Amygdala (tissue), 56 donors: ENCODE data around the gene NRIP1.

Experiments
- DNase-seq, 56 donors: peaks; one replicate each; lab custom pipeline; 2025; lab: John Stamatoyannopoulos, UW

The NRIP1 gene

GRCh38 chr21:14987370-14988170 lies 77.2 kb downstream of the NRIP1 start:
- DNase-seq: no peak

GRCh38 chr21:14985306-14985705 lies 79.5 kb downstream of the NRIP1 start:
- no peak for DNase-seq

GRCh38 chr21:14982336-14982735 lies 82.5 kb downstream of the NRIP1 start:
- DNase-seq: no peak

GRCh38 chr21:14981246-14981645 lies 83.6 kb downstream of the NRIP1 start:
- DNase-seq: no peak

- DNase-seq: no peak
These were observed 85.5 kb downstream of the NRIP1 start for GRCh38 chr21:14979264-14979663.

- DNase-seq: no peak
These were observed 87.0 kb downstream of the NRIP1 start for GRCh38 chr21:14977814-14978213.

- no peak for DNase-seq
These were observed 89.5 kb downstream of the NRIP1 start for GRCh38 chr21:14975136-14975919.

GRCh38 chr21:14972678-14973077 lies 92.1 kb downstream of the NRIP1 start:
- no peak for DNase-seq

GRCh38 chr21:14968821-14969220 lies 96.0 kb downstream of the NRIP1 start:
- no peak for DNase-seq

GRCh38 chr21:14968029-14968428 lies 96.8 kb downstream of the NRIP1 start:
- no peak for DNase-seq

GRCh38 chr21:14964621-14965020 lies 100.2 kb downstream of the NRIP1 start:
- no peak for DNase-seq

- DNase-seq: no peak
These were observed 102.6 kb downstream of the NRIP1 start for GRCh38 chr21:14962217-14962616.

GRCh38 chr21:14961502-14961901 lies 103.3 kb downstream of the NRIP1 start:
- no peak for DNase-seq

GRCh38 chr21:14959343-14959742 lies 105.5 kb downstream of the NRIP1 start:
- DNase-seq: no peak

GRCh38 chr21:14957836-14958235 lies 107.0 kb downstream of the NRIP1 start:
- no peak for DNase-seq

- no peak for DNase-seq
These were observed 108.0 kb downstream of the NRIP1 start for GRCh38 chr21:14956807-14957206.

- no peak for DNase-seq
These were observed 108.8 kb downstream of the NRIP1 start for GRCh38 chr21:14955936-14956520.

- no peak for DNase-seq
These were observed 111.9 kb downstream of the NRIP1 start for GRCh38 chr21:14952916-14953315.

- DNase-seq: no peak
These were observed 115.2 kb downstream of the NRIP1 start for GRCh38 chr21:14949603-14950002.

GRCh38 chr21:14947613-14948160 lies 117.1 kb downstream of the NRIP1 start:
- no peak for DNase-seq

GRCh38 chr21:14945176-14945575 lies 119.6 kb downstream of the NRIP1 start:
- no peak for DNase-seq
